ENCODE data around the gene SVEP1. TPM values are rescaled to one million over a fixed set of nuclear protein-coding genes. Genes with fewer than 3 reads are reported as not detected.

Gene SVEP1
- total RNA-seq (2014; rRNA removed; shearing (Covaris generic)) (not detected in 2 replicates), total RNA-seq (2022) (not detected in 2 replicates), Bru-seq, nascent RNA (percentile 5 among the genes with signal in this experiment), BruChase-seq, experiment 1, labeled RNA remaining after a 6-hour chase (percentile 4 among the genes with signal in this experiment), BruChase-seq, experiment 2, labeled RNA remaining after a 2-hour chase (percentile 6 among the genes with signal in this experiment)
- long read RNA-seq, result 0 reads

DNA sequence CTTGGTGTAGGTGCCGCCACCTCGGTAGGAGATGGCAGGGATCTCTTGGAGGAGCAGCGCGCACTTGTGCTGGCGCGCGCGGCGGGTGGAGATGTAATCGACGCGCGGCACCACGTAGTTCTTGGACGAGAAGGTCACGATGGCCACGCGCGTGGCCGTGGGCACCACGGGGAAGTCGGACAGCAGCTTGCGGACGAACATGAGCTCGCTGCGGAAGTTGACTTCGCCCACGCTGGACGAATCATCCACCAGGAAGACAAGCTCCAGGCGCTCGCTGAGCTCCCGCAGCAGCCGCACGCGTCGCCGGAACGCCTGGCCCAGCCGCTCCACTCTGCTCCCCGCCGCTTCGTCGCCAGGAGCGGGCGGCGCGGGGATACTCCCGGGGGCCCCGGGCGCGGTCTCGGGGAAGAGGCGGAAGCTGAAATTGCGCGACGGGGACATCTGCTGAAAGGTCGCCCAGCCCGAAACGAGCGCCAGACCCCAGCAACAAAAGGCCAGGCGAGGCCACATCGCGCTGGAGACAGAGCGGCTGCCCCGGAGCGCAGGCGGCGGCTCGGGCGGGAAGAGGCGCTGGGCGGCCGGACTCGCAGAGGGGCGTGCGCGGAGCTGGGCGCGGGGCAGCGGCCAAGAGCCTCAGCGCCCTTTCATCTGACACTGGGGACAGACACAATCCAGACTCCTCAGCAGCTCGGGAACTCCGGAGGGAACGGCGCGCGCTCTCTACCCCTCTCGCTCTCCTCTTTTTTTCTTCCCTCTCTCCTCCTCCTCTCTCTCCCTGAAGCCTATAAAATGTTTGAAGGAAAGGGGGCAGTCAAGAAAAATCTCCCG is at the start of gene SVEP1:
SVEP1 (minus strand) TSS at position 708 of the 828 bp plus-strand sequence; CDS start at position 510, 198 bp downstream.
- no peak within 1 kb of the TSS for H3K4me3 ChIP-seq (ENCODE audit: low read depth, low read length, poor library complexity, severe bottlenecking)
- no peaks in the 10 kb centered on the region for H3K79me2 ChIP-seq (ENCODE audit: insufficient read depth, low read depth, low read length)
- no peaks in the 10 kb centered on the region for H4K20me1 ChIP-seq (ENCODE audit: insufficient read depth, low read length)
- no TSS peak for BruUV-seq (replicated peaks)
- H2AFZ ChIP-seq (ENCODE audit: low read length), result no peak within 1 kb of the TSS
- H3K4me1 ChIP-seq (ENCODE audit: insufficient read depth, low read length, poor library complexity, severe bottlenecking), result no peaks in the 10 kb centered on the region
- TF ChIP-seq, protein P1, sequence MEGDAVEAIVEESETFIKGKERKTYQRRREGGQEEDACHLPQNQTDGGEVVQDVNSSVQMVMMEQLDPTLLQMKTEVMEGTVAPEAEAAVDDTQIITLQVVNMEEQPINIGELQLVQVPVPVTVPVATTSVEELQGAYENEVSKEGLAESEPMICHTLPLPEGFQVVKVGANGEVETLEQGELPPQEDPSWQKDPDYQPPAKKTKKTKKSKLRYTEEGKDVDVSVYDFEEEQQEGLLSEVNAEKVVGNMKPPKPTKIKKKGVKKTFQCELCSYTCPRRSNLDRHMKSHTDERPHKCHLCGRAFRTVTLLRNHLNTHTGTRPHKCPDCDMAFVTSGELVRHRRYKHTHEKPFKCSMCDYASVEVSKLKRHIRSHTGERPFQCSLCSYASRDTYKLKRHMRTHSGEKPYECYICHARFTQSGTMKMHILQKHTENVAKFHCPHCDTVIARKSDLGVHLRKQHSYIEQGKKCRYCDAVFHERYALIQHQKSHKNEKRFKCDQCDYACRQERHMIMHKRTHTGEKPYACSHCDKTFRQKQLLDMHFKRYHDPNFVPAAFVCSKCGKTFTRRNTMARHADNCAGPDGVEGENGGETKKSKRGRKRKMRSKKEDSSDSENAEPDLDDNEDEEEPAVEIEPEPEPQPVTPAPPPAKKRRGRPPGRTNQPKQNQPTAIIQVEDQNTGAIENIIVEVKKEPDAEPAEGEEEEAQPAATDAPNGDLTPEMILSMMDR (conservative IDR thresholded peaks at IDR 0.05; ENCODE audit: low read length), result no peak
- TF ChIP-seq EZH2phosphoT487 (IDR thresholded peaks at IDR 0.05; ENCODE audit: borderline replicate concordance, low read depth, low read length), result no peak
- no peaks in the 10 kb centered on the region for H3K36me3 ChIP-seq (ENCODE audit: insufficient read depth, low read length)
- no peaks in the 10 kb centered on the region for H3K9me3 ChIP-seq (ENCODE audit: low read length)
- H3K4me2 ChIP-seq (ENCODE audit: low read length), result no peak within 1 kb of the TSS
- H3K27ac ChIP-seq (ENCODE audit: low read depth, low read length, poor library complexity, severe bottlenecking), result no peak within 1 kb of the TSS
- no peaks in the 10 kb centered on the region for H3K9me2 ChIP-seq (ENCODE audit: insufficient read depth, low read length)
- ChIA-PET CTCF (ENCODE audit: unreplicated experiment) (no interaction called here), POLR2A (no interaction called here)
- no peak for DNase-seq (ENCODE audit: low spot score)
- intact Hi-C loops (cut with micrococcal nuclease; ENCODE audit: unreplicated experiment), result no loop called here

DNA sequence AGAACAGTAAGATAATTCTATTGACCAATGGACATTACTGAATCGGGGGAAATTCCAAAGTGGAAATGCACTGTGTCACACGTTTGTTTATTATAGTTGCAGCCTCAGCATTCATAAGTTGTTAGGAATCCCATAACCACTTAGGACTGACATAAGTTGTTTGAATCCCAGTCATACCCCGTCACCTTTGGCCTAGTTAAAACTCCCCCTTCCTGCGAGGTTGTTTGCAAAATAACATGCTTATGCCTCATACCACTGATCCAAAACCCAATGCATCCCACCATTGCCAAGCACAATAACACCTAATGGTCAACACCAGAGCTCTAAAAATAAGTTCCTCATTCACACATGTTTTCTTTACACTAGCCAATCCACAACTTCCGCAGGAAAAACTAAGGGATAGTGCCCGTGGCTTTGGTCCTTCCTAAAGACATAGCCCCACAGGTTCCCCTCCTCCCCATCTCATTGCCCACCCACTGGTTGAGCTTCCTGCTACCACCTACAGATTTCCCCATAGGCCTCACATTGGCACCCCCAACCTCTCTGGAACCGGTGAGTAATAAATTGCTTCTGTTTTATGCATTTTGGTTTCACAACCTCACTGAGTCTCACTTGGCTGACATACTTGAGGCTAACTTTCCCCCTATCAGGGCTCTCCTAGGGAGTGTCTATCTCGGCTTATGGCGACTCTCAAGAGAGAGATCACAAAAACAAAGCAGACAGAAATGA is 46.7 kb upstream of the SVEP1 start:
- no TSS peak for BruUV-seq (replicated peaks)
- no peaks in the 10 kb centered on the region for H3K9me3 ChIP-seq (ENCODE audit: low read length)
- no peak overlapping the region for H2AFZ ChIP-seq (ENCODE audit: low read length)
- H3K4me3 ChIP-seq (ENCODE audit: low read depth, low read length, poor library complexity, severe bottlenecking), result no peak overlapping the region
- CTCF ChIA-PET (ENCODE audit: unreplicated experiment), result no interaction called here
- H3K27ac ChIP-seq (ENCODE audit: low read depth, low read length, poor library complexity, severe bottlenecking), result no peak overlapping the region
- TF ChIP-seq EZH2phosphoT487 (IDR thresholded peaks at IDR 0.05; ENCODE audit: borderline replicate concordance, low read depth, low read length), result no peak
- TF ChIP-seq, protein P1 (conservative IDR thresholded peaks at IDR 0.05; ENCODE audit: low read length), result no peak
- H3K9me2 ChIP-seq (ENCODE audit: insufficient read depth, low read length), result no peaks in the 10 kb centered on the region
- no peaks in the 10 kb centered on the region for H3K4me1 ChIP-seq (ENCODE audit: insufficient read depth, low read length, poor library complexity, severe bottlenecking)
- POLR2A ChIA-PET, result no interaction called here
- intact Hi-C loops (cut with micrococcal nuclease; ENCODE audit: unreplicated experiment), result loop anchor here (10.0 kb wide), 1 partner anchor 411 kb away; no protein-coding TSS in a partner anchor
- no peak for DNase-seq (ENCODE audit: low spot score)
- H4K20me1 ChIP-seq (ENCODE audit: insufficient read depth, low read length), result no peaks in the 10 kb centered on the region
- H3K4me2 ChIP-seq (ENCODE audit: low read length), result no peak overlapping the region
- no peaks in the 10 kb centered on the region for H3K79me2 ChIP-seq (ENCODE audit: insufficient read depth, low read depth, low read length)
- H3K36me3 ChIP-seq (ENCODE audit: insufficient read depth, low read length), result no peaks in the 10 kb centered on the region
